Endothelial cell (in vitro differentiated cells): ENCODE results near the gene TRIM25. TPM values are rescaled to one million over a fixed set of nuclear protein-coding genes. Genes with fewer than 3 reads are reported as not detected.
"Not testable (repeated sequence)": the region's sequence is repeated elsewhere in the genome, so short reads cannot be mapped to it uniquely, and the experiment has no call there.

Experiments used
- DNase-seq: peaks from one replicate; pipeline ENCODE4 v3.0.0; 2021; ENCODE audit warnings: low spot score
- H3K27ac Mint-ChIP-seq: one replicate; pipeline ENCODE4 v1.8.0; 2021; ENCODE audit warnings: mixed read lengths, inconsistent platforms; ENCODE audit not compliant: unreplicated experiment
- H3K27me3 Mint-ChIP-seq: one replicate; pipeline ENCODE4 v1.8.0; 2021; ENCODE audit warnings: mild to moderate bottlenecking, moderate library complexity, mixed read lengths, inconsistent platforms; ENCODE audit not compliant: unreplicated experiment
- H3K36me3 Mint-ChIP-seq: one replicate; pipeline ENCODE4 v1.8.0; 2021; ENCODE audit warnings: mild to moderate bottlenecking, low read depth, mixed read lengths, inconsistent platforms; ENCODE audit not compliant: unreplicated experiment
- H3K4me1 Mint-ChIP-seq: one replicate; pipeline ENCODE4 v1.8.0; 2021; ENCODE audit warnings: mild to moderate bottlenecking, mixed read lengths, inconsistent platforms; ENCODE audit not compliant: unreplicated experiment
- H3K4me3 Mint-ChIP-seq: one replicate; pipeline ENCODE4 v1.8.0; 2021; ENCODE audit warnings: mild to moderate bottlenecking, mixed read lengths, inconsistent platforms; ENCODE audit not compliant: unreplicated experiment
- H3K9me3 Mint-ChIP-seq: one replicate; pipeline ENCODE4 v1.8.0; 2021; ENCODE audit warnings: mixed read lengths, inconsistent platforms; ENCODE audit not compliant: unreplicated experiment
- total RNA-seq: library from RNA; stranded (reverse); fragmentation: NEBNext Ultra II Directional; extraction: Animal tissue kit (Norgen Biotek cat#: 25700); gene quantifications from one replicate; pipeline ENCODE4 v1.2.1, GENCODE V29; 2021; ENCODE audit not compliant: unreplicated experiment
- TF ChIP-seq, protein P1 (sequence below): fragments of 200-600 bp; sonication (generic); IDR thresholded peaks from one replicate; pipeline ENCODE4 v1.5.0; 2021; ENCODE audit warnings: antibody characterized with exemption; ENCODE audit not compliant: unreplicated experiment

Gene TRIM25
- total RNA-seq, 1 donor from 2014 or later: 13.8 TPM

GRCh38 chr17:56948491-56948890, 34.6 kb upstream of the TRIM25 start:
- no peak overlapping the region for H3K4me3 Mint-ChIP-seq
- no peaks in the 10 kb centered on the region for H3K9me3 Mint-ChIP-seq
- H3K36me3 Mint-ChIP-seq: peaks cover 7% of the 10 kb centered on the region
- no peaks in the 10 kb centered on the region for H3K27me3 Mint-ChIP-seq
- TF ChIP-seq, protein P1, sequence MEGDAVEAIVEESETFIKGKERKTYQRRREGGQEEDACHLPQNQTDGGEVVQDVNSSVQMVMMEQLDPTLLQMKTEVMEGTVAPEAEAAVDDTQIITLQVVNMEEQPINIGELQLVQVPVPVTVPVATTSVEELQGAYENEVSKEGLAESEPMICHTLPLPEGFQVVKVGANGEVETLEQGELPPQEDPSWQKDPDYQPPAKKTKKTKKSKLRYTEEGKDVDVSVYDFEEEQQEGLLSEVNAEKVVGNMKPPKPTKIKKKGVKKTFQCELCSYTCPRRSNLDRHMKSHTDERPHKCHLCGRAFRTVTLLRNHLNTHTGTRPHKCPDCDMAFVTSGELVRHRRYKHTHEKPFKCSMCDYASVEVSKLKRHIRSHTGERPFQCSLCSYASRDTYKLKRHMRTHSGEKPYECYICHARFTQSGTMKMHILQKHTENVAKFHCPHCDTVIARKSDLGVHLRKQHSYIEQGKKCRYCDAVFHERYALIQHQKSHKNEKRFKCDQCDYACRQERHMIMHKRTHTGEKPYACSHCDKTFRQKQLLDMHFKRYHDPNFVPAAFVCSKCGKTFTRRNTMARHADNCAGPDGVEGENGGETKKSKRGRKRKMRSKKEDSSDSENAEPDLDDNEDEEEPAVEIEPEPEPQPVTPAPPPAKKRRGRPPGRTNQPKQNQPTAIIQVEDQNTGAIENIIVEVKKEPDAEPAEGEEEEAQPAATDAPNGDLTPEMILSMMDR: no peak
- no peak overlapping the region for H3K27ac Mint-ChIP-seq
- peaks cover 5% of the 10 kb centered on the region for H3K4me1 Mint-ChIP-seq
- no peak for DNase-seq

DNA sequence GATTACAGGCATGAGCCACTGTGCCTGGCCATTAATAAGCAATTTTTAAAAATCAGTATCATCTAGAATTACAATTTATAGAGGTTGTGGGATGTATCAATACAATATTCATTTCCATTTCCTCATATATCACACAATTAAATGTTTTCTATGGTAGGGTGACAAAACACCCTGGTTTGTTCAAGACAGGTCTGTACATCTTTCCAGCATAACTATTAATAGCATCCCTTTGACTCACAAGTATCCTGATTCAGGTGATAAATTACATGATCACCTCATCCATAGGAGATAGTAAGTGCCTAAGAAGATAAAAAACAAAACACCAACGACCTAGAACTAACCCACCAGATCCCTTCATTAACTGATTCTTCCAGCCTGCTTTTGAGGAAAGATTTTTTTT, 33.9 kb upstream of the TRIM25 start:
- Mint-ChIP-seq H3K27ac (no peak overlapping the region), H3K9me3 (no peaks in the 10 kb centered on the region), H3K4me1 (peaks cover 5% of the 10 kb centered on the region), H3K27me3 (no peaks in the 10 kb centered on the region), H3K36me3 (peaks cover 7% of the 10 kb centered on the region), H3K4me3 (no peak overlapping the region)
- no peak for DNase-seq
- TF ChIP-seq, protein P1: no peak

- DNase-seq: no peak
- Mint-ChIP-seq H3K4me1 (peaks cover 5% of the 10 kb centered on the region), H3K4me3 (no peak overlapping the region), H3K27me3 (no peaks in the 10 kb centered on the region), H3K27ac (no peak overlapping the region), H3K36me3 (peaks cover 17% of the 10 kb centered on the region), H3K9me3 (no peaks in the 10 kb centered on the region)
- TF ChIP-seq, protein P1: no peak
These were observed 32.2 kb upstream of the TRIM25 start for GRCh38 chr17:56945938-56946505.

- no peaks in the 10 kb centered on the region for H3K9me3 Mint-ChIP-seq
- no peaks in the 10 kb centered on the region for H3K27me3 Mint-ChIP-seq
- DNase-seq: no peak
- H3K27ac Mint-ChIP-seq: no peak overlapping the region
- H3K36me3 Mint-ChIP-seq: peaks cover 19% of the 10 kb centered on the region
- TF ChIP-seq, protein P1: no peak
- H3K4me1 Mint-ChIP-seq: no peaks in the 10 kb centered on the region
- no peak overlapping the region for H3K4me3 Mint-ChIP-seq
These were observed 29.8 kb upstream of the TRIM25 start for GRCh38 chr17:56943505-56944125.

- H3K4me3 Mint-ChIP-seq: no peak overlapping the region
- no peak for DNase-seq
- H3K36me3 Mint-ChIP-seq: peaks cover 22% of the 10 kb centered on the region
- H3K27ac Mint-ChIP-seq: no peak overlapping the region
- H3K4me1 Mint-ChIP-seq: no peaks in the 10 kb centered on the region
- H3K27me3 Mint-ChIP-seq: no peaks in the 10 kb centered on the region
- H3K9me3 Mint-ChIP-seq: no peaks in the 10 kb centered on the region
- TF ChIP-seq, protein P1: peak; percentile 73
These were observed 26.1 kb upstream of the TRIM25 start for GRCh38 chr17:56939869-56940484.

DNA sequence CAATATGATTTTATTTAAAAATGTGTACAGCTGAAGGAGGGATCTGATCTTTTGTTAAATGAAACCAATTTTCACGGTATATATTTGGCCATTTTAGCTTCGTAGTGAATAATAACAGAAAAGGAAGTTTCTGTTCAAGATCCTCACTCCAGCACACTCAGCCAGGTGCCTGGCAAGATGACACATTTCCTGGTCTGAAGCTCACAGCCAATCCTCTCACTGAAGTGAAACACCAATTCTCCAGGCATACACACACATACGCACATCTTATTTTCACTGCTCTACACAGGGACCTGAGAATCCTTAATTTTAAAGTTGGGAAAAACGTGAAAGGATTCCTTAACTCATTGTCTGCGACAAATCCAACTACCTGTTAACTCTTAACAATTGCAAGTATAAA, 24.4 kb upstream of the TRIM25 start:
- H3K27me3 Mint-ChIP-seq, DNase-seq, H3K9me3 Mint-ChIP-seq, H3K27ac Mint-ChIP-seq, H3K4me3 Mint-ChIP-seq, H3K4me1 Mint-ChIP-seq: not testable (repeated sequence)
- peaks cover 31% of the 10 kb centered on the region for H3K36me3 Mint-ChIP-seq
